DMS79 (cell line): ENCODE results near the gene GDF7.
"Not testable (repeated sequence)": the region's sequence is repeated elsewhere in the genome, so short reads cannot be mapped to it uniquely, and the experiment has no call there.

Experiments
- DNase-seq: peaks from one replicate; lab custom pipeline; 2025; lab: John Stamatoyannopoulos, UW

GDF7 gene

DNA sequence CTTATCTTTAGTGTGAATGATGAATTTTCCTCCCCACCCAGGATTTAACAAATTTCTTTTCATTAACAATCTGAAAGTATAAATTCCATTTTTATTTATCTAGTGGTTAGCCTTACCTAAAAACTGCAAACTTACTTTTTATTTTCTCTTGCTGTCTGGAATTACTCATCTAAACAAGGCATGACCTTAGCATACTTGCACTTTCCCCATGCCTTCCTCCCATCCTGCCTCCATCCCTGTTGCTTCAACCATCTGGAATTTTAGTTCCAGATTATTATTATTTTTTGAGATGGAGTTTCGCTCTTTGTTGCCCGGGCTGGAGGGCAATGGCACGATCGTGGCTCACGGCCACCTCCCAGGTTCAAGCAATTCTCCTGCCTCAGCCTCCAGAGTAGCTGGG, 35.6 kb downstream of the GDF7 start:
- DNase-seq = no peak

DNA sequence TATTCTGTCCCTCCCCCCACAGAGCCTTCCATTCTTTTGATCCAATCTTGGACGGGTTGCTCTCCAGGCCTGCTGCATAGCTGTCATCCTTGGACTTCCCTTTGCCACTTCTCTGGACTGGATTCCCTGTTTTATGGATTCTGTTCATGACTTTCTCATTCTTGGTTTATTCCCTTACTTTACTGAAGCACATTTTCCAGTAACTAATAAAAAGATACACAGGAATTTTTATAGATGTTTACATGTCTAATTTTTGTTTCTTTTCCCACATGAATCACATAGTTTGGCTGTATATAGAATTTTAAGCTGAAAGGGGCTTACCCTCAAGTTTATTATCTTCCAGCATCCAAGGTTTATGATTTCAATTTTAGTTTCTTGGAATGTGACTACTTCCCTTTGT, 37.9 kb downstream of the GDF7 start:
- DNase-seq = no peak

DNA sequence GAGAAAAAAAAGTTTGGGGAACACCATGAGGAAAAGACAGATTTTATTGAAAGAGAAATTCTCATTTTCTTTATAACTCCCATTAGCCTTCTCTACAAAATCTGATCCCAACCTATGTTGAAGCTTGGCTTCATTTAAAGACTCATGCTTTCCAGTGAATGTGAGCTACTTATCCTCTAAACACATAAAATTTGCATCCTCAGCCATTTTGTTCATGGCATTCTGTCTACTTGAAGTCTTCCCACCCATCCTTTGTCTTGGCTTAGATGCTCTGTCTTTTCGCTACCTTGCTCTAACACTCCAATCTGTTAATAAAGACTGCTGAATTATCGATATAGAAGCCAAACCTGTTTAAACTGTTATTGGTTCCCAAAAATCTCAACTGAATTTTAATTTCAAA, 39.3 kb downstream of the GDF7 start:
- DNase-seq = no peak

DNA sequence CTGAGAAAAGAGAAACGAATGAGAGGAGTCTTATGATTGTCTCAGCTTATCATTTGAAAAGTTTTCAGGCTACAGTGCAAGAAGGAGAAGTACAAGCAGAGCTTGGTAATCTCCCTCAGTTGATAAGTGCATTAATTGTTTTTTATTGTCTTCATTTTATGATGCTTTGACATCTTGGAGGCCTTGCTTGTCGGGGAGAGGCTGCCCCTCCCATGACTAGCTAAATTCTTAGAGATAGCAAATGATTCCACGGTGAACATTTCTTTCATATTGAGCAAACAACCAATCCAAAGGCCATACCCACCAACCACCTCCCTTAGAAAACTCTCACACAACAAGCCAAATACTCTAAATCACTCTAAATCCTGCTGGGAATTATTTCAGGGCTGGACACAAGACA, 39.8 kb downstream of the GDF7 start:
- no peak for DNase-seq

DNA sequence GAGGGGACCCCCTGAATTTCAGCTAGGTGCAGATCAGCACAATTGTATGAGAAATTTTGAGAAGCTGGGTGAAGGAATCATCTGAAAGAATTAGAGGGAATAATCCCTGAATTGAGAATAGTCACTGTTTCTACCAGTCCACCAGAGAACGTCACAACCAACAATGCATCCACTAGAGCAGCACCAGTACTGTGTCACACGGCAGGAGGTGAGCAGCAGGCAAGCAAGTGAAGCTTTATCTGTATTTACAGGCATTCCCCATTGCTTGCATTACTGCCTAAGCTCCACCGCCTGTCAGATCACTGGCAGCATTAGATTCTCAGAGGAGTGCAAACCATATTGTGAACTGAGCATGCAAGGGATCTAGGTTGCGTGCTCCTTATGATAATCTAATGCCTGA, 40.7 kb downstream of the GDF7 start:
- no peak for DNase-seq

GRCh38 chr2:20711641-20712040, 44.7 kb downstream of the GDF7 start:
- DNase-seq = not testable (repeated sequence)

GRCh38 chr2:20713585-20713984, 46.6 kb downstream of the GDF7 start:
- DNase-seq = not testable (repeated sequence)

DNA sequence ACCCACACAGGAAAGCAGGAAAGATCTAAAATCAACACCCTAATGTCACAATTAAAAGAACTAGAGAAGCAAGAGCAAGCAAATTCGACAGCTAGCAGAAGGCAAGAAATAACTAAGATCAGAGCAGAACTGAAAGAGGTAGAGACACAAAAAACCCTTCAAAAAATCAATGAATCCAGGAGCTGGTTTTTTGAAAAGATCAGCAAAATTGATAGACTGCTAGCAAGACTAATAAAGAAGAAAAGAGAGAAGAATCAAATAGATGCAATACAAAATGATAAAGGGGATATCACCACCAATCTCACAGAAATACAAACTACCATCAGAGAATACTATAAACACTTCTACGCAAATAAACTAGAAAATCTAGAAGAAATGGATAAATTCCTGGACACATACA, 47.5 kb downstream of the GDF7 start:
- not testable (repeated sequence) for DNase-seq

- DNase-seq = not testable (repeated sequence)
Measured at GRCh38 chr2:20716164-20716563, 49.2 kb downstream of the GDF7 start.

DNA sequence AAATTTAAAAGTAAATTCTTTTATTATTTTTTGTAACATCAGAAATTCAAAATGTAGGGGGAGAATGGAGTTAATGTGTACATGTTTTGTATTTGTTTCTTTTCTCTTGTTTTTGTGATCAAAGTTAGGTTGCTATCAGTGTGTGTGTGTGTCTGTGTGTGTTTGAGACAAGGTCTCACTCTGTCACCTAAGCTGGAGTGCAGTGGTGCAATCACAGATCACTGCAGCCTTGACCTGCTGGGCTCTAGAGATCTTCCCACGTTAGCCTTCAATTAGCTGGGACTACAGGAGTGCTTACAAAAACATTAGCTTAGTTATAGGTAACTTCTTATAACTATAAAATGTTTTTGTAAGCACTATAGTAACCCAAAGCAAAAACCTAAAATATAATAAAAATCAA, 50.7 kb downstream of the GDF7 start:
- no peak for DNase-seq

DNA sequence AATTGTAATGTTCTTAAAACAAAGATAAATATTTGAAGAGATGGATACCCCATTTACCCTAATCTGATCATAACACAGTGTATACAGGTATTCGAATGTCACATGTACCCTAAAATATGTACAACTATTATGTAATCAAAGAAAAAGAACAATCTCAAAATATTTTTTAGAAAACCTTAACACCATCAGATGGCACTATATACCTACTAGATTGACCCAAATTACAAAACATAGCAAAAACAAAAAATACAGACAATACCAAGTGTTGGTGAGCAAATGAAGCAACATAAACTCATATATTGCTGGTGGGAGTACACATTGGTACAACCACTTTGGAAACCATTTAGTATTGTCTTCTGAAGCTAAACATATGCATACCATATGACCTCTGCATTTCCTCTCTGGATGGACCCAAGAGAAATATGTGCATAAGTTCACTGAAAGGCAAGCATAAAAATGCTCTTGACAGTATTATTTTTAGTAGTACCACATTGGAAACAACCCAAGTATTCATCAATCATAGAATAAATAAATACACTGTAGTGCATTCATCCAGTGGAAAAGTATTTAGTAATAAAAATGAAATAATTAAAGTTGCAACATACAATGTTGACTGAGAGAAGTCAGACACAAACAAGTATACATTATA, 55.8 kb downstream of the GDF7 start:
- no peak for DNase-seq

DNA sequence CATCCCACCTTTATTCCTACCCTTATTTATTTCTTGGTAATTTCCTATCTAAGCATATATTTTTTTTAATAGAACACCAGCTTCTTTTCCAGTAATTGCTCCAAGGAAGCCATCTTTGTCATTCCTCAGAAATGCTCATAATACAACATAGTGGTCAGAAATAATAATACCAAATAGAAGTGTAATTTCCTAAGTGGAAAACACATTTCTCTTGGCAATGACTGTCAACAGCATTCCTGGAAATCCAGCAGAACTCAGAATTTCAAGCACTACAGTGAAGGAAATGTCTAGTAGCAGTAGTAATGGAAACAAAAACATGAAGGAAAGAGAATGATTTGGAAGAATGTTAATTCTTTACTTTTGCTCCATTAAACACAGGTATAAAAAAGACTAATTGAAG, 56.6 kb downstream of the GDF7 start:
- no peak for DNase-seq

GRCh38 chr2:20724500-20725053, 57.6 kb downstream of the GDF7 start:
- no peak for DNase-seq

DNA sequence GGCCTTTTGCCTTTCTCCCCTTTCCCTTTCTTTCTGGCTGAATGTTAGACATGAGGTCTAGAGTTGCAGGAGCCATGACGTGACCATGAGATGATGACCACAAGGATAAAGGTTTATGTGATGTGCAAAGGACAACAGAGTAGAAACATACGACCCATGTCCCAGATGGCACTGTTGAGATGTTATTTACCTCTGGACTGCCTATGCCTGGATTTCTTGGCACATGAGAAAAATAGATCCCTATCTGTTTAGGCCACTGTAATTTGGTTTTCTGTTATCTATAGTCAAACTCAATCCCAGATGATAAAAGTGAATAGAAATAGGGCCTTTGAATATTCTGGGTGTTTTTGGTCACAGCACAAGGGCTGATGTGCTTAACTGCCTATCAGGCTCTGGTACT, 58.8 kb downstream of the GDF7 start:
- no peak for DNase-seq

- no peak for DNase-seq
Measured at GRCh38 chr2:20726913-20727312, 60.0 kb downstream of the GDF7 start.

GRCh38 chr2:20728114-20728758, 61.3 kb downstream of the GDF7 start:
- DNase-seq = no peak
